Vagina (tissue), 2 donors: ENCODE results near the gene SARDH.
"Not testable (repeated sequence)": the region's sequence is repeated elsewhere in the genome, so short reads cannot be mapped to it uniquely, and the experiment has no call there.

Experiments
- POLR2A ChIP-seq, 2 donors: fragments of 450-650 bp; IDR thresholded peaks; one replicate each; pipeline ENCODE4 v1.6.1; 2017; ENCODE audit warnings: antibody characterized with exemption in 2 of 2, mild to moderate bottlenecking in 2 of 2, moderate library complexity in 2 of 2
- POLR2AphosphoS5 ChIP-seq, 2 donors: sonication (generic); formaldehyde crosslinking; IDR thresholded peaks; one replicate each; pipeline ENCODE4 v1.9.0; 2017; ENCODE audit warnings: antibody characterized with exemption in 2 of 2, mild to moderate bottlenecking in 2 of 2, low read depth in 1 of 2; ENCODE audit not compliant: insufficient read depth in 1 of 2
- TF ChIP-seq, protein P1 (sequence below), 3 experiments: fragments of 450-650 bp in 2 of 3; fragments of 200-600 bp in 1 of 3; sonication (generic) in 1 of 3; IDR thresholded peaks; one replicate each; pipeline ENCODE4 v1.5.1; 2017 to 2019; ENCODE audit warnings: antibody characterized with exemption in 3 of 3, mild to moderate bottlenecking in 2 of 3, moderate library complexity in 2 of 3

DNA sequence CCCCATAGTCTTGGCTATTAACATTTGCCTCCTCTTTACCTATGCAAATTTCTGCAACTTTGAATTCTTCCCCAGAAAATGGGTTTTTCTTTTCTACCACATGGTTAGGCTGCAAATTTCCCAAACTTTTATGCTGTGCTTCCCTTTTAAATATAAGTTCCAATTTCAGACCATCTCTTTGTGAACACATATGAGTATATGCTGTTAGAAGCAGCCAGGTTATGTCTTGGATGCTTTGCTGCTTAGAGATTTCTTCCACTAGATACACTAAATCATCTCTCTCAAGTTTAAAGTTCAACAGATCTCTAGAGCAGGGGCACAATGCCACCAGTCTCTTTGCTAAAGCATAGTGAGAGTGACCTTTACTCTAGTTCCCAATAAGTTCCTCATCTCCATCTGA, 112.1 kb downstream of the SARDH start:
- not testable (repeated sequence) for TF ChIP-seq POLR2A (IDR thresholded peaks at IDR 0.05); POLR2AphosphoS5 (IDR thresholded peaks at IDR 0.05; ENCODE audit: insufficient read depth in 1 of 2, low read depth in 1 of 2)
- TF ChIP-seq, protein P1, sequence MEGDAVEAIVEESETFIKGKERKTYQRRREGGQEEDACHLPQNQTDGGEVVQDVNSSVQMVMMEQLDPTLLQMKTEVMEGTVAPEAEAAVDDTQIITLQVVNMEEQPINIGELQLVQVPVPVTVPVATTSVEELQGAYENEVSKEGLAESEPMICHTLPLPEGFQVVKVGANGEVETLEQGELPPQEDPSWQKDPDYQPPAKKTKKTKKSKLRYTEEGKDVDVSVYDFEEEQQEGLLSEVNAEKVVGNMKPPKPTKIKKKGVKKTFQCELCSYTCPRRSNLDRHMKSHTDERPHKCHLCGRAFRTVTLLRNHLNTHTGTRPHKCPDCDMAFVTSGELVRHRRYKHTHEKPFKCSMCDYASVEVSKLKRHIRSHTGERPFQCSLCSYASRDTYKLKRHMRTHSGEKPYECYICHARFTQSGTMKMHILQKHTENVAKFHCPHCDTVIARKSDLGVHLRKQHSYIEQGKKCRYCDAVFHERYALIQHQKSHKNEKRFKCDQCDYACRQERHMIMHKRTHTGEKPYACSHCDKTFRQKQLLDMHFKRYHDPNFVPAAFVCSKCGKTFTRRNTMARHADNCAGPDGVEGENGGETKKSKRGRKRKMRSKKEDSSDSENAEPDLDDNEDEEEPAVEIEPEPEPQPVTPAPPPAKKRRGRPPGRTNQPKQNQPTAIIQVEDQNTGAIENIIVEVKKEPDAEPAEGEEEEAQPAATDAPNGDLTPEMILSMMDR (IDR thresholded peaks at IDR 0.05) = not testable (repeated sequence)
